Keratinocyte (primary cell): ENCODE results near the gene SLC43A1.

Experiments
- EZH2 ChIP-seq: IDR thresholded peaks from one replicate; pipeline ENCODE4 v1.6.1; 2012; ENCODE audit warnings: inconsistent platforms, mild to moderate bottlenecking, low read length, moderate library complexity
- TF ChIP-seq, protein P1 (sequence below), 3 experiments: IDR thresholded peaks in 1 of 3; conservative IDR thresholded peaks in 1 of 3; optimal IDR thresholded peaks in 1 of 3; 2 replicates in 2 of 3; 3 replicates in 1 of 3; pipeline versions ENCODE3 to v1.5.1; 2011; ENCODE audit warnings: low read length in 3 of 3, mild to moderate bottlenecking in 3 of 3, moderate library complexity in 2 of 3, control low read depth in 1 of 3, inconsistent platforms in 1 of 3; ENCODE audit not compliant: insufficient read depth in 2 of 3; ENCODE audit errors: extremely low read depth in 1 of 3

DNA sequence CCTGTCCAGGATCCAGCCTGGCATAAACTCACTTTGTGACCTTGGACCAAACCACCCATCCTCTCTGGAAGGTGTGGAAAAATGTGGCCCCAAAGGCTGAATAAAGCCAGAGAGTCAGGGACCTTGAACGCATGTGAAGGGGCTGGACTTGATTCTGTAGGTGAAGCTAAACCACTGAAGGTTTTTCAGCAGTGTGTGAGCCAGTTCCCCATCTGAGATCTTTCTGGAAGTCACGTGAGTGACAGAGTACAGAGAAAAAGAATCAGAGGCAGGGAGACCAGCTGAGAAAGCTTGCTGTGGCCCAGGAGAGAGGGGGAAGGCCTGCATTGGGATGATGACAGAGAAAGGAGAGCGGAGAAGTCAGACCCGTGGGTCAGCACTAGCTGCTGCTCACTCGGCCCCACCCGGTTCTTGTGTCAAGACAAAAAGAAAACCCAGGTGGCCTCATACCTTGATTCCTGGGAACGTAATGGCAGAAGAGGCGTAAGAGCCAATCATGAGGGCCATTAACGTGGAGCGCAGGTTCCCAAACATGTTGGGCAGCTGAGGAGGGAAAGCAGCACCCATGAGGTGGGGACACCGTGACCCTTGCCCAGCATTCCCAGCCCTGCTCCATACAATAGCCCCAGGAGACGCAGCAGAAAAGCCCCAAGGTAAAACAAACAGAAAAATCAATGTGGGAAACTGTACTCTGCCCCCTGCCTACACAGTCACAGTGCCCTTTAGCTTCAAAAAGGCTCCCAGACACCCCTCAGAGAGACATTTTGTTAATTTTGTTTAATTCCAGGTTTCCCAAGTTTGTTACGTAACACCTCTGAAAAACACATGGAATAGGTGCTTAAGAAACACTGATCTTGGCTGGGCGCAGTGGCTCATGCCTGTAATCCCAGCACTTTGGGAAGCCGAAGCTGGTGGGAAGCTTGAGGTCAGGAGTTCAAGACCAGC, 17.9 kb downstream of the SLC43A1 start:
- TF ChIP-seq, protein P1, sequence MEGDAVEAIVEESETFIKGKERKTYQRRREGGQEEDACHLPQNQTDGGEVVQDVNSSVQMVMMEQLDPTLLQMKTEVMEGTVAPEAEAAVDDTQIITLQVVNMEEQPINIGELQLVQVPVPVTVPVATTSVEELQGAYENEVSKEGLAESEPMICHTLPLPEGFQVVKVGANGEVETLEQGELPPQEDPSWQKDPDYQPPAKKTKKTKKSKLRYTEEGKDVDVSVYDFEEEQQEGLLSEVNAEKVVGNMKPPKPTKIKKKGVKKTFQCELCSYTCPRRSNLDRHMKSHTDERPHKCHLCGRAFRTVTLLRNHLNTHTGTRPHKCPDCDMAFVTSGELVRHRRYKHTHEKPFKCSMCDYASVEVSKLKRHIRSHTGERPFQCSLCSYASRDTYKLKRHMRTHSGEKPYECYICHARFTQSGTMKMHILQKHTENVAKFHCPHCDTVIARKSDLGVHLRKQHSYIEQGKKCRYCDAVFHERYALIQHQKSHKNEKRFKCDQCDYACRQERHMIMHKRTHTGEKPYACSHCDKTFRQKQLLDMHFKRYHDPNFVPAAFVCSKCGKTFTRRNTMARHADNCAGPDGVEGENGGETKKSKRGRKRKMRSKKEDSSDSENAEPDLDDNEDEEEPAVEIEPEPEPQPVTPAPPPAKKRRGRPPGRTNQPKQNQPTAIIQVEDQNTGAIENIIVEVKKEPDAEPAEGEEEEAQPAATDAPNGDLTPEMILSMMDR (optimal IDR thresholded peaks at IDR 0.05 in 1 of 3, IDR thresholded peaks at IDR 0.05 in 1 of 3, conservative IDR thresholded peaks at IDR 0.05 in 1 of 3; ENCODE audit: extremely low read depth in 1 of 3, insufficient read depth in 2 of 3, low read length in 3 of 3): no peak
- no peak for TF ChIP-seq EZH2
